Fibroblast of skin of left biceps (primary cell): ENCODE data around the gene COPE.
"Not testable (repeated sequence)": the region's sequence is repeated elsewhere in the genome, so short reads cannot be mapped to it uniquely, and the experiment has no call there.

Experiments
- DNase-seq, 2 experiments: peaks; one replicate each; pipeline ENCODE4 v3.0.0-alpha.2; 2013; ENCODE audit warnings: low read depth in 2 of 2

Gene COPE

DNA sequence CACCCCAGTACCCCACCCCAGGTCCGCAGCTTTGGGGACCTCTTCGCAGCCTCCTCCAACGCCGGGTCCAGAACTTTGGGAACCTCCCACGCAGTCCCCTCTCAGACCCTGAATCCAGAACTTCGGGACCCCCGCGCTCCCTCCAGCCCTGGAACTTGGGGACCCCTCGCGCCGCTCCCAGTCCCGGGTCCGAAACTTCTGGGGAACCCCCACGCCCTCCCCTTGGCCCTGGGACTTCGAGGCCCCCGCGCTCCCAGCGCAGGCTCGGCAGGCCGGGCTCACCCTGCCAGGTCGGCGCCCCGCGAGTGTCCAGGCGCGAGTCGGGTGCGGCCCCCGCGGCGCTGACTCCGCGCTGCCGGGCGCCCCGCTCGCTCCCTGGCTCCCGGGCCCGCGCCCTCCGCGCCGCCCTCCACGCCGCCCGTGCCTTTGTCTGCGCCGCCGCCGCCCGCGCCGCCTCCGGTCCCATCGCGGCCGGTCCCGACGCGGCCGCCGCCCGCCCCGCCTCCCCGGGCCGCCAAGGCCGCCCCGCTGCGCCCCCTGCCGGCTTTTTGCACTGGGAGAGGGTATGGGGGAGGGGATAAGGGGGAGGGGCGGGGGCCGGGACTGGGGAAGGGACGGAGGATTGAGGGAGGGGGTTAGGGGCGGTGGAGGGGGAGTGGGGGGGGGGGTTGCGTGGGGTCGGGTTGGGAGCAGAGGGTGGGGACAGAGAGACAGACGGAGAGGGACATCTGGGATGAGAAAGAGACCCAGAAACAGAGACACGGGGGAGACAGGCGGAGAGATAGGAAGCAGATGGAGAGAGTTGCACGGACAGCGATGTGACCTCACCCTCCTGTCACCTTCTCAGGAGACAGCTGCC, 21.8 kb upstream of the COPE start, which contains the start of gene HOMER3:
Gene HOMER3, minus strand, starts transcription at position 449 of the 859 bp plus-strand sequence. CDS start 2,235 bp downstream, outside the sequence.
- peak; percentile 20 to 26 for DNase-seq

DNA sequence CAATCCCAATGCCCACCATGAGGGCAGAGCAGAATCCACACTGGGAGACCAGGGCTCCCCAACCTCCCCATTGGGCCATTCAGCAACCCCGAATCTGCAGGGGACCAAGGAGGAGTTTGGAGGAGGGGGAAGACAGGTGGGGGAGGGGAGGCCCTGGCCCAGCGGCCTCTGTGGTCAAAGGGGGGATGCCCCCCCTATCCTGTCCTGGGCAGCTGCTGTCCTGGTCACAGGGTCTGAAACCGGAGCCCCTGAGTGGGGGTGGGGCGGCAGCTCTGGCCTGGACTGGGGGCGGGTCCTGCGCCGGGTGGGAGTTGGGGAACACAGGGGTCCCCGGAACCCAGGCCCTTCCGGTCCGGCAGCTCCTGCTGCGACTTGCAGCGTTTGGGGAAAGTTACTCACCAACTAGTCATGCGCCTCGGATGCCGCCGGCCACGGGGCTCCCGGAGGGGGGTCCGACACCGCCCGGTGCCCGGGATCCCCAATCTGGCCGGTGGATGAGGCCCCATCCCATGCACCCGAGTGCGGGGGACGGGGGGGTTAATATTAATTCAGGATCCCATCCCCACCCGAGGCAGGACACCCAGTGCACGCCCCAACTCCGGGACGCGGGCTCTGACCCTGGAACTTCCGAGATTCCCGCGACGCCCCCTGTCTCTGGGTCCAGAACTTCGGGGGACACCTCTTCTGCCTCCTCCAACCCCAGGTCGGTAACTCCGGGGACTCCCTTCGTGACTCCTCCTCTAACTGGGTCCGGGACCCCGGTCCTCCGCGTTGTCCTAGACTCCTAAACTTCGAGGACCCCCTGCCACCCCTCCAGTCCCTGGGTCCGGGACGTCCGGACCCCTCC, 21.0 kb upstream of the COPE start:
- DNase-seq: no peak

DNA sequence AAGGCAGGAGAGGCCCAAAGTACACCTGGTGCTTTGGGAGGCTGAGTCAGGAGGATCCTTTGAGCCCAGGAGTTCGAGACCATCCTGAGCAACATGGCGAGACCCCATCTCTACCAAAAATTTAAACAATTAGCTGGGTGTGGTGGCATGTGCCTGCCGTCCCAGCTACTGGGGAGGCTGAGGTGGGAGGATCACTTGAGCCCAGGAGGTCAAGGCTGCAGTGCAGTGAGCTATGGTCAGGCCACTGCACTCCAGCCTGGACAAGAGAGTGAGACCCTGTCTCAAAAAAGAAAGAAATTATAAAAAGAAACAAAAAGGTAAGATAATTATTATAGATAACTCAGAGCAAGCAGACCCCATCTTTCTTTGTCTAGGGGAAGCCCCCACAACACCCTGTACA, 20.0 kb upstream of the COPE start:
- DNase-seq: no peak

DNA sequence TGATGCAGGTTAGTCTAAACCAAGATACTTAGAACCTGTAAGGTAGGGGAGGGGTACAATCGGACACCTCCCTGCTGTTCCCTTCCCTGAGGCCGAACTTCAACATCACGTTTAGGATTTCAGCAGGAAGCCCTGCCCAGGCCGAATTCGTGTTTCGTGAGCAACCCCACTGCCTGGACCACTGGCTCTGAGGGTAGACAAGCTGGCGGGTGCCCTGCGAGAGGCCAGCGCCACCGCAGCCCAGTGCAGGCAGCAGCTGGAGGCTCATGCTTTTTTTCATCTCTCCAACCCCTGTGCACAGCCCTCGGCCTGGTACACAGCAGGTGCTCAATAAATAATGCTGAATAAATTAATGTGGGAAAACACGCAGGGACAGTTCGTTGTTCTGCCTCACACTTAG, 14.1 kb upstream of the COPE start:
- no peak for DNase-seq

DNA sequence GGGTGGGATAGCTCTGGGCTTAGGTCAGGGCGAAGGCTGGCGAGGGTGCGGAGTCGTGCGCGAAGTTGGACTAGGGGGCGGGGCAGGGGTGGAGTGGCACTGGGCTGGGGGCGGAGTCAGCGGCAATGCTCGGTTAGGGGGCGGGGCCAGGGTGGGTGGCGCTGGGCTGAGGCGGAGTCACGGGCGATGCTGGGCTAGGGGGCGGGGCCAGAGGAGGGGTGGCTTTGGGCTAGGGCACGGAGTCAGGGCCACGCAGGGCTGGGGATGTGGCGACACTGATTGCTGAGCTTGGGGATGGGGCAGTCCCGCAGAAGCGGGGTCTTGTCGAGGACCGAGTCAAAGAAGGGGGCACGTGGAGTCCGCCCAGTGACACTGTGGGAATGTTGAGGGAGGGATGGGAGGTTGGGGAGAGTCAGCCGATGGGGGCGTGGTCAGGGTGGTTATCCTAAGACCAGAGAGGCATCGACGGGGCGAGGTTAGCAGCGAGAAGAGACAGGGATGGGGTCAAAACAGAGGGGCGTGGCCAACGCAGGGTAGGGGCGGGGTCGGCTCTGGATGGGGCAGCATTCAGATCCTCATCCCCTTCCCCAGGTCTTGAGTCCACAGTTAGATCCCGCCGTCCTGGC, 13.1 kb upstream of the COPE start:
- DNase-seq: no peak

DNA sequence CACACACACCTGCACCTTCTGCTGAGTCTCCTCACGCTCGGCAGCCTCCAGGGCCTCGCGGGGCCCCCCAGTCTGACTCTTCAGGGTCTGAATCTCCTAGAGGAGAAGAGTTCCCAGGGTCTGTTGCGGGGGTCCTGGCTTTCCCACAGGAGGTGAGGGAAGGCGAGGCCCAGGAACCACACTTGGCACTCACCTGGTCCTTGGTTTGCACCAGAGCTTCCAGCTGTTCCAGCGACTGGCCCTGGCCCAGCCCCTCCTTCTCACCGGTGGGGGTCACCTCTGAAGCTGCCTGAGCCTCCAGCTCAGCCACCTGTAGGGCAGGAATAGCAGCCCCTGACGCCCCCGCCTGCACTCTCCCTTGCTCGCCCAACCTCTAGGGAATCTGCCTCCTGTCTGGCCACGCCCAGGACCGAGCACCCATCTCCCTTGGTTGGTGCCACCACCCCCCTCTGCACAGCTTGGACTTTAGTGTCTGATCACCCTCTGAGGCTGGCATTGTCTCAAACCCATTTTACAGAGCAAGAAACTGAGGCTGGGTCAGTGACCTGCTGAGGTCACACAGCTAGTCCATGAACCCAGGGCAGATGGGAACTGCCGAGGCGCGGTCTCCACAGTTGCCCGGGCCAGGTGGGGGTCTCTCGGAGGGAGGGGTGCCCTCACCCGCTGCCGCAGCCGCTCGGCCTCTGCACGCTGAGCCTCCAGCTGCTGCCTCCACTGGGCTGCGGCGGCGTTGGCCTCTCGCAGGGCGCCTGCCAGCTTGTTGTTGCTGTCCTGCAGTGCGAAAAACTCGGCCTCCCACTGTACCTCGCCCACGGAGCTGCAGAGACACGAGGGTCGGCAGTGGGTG, 12.4 kb upstream of the COPE start:
- no peak for DNase-seq

DNA sequence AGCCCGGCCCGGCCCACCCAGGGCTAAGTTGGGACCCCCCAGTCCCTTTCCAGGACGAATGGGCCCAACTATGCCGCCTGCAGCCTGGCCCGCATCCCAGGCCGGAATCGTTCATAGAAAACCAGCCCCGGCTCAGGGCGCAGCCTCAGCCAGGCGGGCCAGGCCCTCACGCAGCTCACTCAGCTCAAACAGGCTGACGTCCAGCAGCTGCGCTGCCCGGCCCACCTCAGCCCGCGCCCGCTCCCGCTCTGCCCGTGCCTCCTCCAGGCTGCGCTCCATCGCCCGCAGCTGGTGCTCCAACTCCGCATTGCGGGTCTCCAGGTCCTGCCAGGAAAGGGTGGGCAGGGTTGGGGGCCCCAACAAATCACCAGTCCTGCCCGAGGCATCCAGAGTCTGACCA, 10.1 kb upstream of the COPE start:
- no peak for DNase-seq

DNA sequence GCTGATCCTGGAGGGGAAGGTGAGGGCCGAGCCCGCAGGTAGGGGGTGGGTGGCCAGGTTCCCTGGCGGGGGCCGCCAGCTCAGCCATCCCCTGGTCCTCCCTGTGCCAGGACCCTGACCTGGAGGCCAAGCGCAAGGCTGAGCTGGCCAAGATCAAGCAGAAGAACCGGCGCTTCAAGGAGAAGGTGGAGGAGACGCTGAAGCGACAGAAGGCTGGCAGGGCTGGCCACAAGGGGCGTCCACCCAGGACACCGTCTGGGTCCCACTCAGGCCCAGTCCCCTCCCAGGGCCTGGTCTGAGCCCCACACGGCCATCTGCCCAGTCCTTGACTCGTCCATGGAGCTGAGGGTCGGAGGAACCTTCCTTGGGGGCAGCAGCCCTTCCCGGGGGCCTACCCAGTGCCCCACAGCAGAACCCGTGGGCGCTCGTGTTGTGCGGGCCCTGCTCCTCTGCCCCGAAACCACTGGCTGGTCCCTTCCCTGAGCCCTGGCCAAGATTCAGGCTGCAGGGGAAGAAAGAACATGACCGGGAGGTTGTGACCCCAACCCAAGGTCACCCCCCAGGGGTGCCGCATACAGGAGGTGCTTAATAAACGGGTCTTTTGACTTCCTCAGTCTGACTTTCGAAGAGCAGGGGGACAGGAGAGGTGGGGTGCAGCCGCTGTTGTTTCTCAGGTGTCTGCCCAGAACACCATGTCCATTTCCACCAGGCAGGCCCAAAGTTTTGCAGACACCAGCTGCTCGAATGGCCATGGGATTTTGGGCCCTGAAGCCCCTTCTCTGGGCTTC, 9.0 kb upstream of the COPE start:
- no peak for DNase-seq

DNA sequence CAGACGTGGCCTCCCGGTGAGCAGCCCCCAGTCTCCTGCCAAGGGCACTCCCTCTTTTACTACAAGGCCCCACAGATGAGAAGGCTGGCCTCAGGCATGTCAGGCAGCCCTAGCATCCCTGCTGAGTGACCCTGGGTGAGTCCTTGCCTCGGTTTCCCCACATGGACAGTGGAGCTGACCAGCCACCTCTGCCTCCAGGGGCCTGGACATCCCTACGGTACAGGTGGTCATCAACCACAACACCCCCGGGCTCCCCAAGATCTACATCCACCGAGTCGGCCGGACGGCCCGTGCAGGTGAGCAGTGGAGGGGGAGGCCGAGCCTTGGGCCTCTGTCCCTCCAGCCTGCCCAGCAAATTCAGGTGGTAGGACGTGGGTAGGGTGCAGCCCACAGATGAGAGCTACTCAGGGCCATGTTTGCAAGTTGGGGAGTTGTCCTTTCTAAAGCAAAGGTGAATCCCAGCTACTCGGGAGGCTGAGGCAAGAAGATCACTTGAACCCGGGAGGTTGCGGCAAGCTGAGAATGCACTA, 5.6 kb upstream of the COPE start:
- no peak for DNase-seq

DNA sequence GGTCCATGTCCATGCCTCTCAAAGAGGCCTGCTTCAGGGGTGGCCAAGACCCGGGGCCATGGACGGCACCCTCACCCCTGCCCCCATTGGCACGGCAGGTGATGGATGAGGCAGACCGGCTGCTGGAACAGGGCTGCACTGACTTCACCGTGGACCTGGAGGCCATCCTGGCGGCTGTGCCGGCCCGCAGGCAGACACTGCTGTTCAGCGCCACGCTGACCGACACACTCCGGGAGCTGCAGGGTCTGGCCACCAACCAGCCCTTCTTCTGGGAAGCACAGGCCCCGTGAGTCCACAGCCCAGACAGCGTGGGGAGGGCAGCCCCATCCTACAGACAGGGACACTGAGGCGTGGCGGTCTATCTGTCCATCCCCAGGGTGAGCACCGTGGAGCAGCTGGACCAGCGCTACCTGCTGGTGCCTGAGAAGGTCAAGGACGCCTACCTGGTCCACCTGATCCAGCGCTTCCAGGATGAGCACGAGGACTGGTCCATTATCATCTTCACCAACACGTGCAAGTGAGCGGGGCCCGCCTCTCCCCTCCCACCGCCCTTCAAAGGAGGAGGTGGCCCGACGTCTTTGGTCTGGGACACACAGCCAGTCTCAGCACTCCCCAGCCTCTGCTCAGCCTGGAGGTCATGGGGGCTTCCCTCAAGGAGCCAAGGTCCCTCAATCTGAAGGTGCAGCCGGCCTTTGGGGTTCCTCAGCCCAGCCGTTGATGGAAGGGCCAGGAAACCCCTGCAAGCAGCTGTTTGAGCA, 3.2 kb upstream of the COPE start:
- no peak for DNase-seq

DNA sequence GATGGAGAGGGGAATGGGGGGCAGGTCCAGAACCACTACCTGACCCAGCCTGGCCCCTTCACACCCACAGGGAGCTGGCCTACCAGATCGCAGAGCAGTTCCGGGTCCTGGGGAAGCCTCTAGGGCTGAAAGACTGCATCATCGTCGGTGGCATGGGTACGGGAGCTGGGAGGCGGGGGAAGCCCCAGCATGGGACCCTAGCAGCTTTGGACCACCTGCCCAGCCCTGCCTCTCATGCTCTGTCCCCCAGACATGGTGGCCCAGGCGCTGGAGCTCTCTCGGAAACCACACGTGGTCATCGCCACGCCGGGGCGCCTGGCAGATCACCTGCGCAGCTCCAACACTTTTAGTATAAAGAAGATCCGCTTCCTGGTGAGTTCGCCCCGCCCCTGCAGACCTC, 2.4 kb upstream of the COPE start:
- DNase-seq: no peak

DNA sequence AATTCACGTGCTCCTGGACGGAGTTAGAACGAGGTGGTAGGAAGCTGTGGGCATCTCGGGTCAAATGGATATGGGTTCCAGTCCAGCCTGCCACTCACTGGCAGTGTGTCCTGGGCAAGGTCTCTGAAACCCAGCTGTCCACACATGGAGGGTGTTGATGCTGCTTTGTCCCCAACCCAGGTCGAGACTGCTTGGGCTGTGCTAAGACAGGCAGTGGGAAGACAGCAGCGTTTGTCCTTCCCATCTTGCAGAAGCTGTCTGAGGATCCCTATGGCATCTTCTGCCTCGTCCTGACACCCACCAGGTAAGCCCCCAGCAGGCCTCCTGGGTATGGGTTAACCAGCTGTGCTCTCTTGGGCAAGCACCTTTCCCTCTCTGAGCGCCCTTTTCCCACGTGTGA, 1.2 kb upstream of the COPE start:
- no peak for DNase-seq

DNA sequence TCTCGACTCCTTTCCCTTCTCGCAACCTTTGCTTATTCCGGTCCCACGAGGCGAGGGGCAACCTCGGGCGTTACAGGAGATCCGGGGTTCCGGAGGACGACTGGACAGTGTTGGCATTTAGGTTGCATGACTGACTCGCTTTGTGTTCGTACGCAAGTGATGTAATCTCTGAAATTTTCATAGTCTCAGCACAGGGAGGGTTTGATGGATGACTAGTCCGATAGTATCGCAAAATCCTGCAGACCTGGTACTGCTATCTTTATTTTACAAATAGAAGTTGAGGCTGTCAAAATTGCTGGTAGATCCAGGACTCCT, 670 bp upstream of the COPE start:
- no peak for DNase-seq

DNA sequence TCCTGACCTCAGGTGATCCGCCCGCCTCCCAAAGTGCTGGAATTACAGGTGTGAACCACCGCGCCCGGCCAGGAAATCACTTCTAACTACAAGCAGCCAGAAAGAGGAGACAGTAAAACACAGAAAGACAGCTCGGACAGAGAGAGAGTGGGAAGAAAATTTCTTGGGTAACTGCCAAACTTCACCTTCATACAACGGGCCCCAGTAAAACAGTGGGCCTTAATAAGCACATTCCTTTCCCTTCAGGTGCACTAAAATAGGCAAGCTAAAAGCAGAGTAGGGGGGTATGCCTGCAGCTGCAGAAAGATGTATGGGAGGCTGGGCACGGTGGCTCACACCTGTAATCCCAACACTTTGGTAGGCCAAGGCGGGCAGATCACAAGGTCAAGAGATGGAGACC, 1.6 kb downstream of the COPE start:
- DNase-seq: not testable (repeated sequence)

DNA sequence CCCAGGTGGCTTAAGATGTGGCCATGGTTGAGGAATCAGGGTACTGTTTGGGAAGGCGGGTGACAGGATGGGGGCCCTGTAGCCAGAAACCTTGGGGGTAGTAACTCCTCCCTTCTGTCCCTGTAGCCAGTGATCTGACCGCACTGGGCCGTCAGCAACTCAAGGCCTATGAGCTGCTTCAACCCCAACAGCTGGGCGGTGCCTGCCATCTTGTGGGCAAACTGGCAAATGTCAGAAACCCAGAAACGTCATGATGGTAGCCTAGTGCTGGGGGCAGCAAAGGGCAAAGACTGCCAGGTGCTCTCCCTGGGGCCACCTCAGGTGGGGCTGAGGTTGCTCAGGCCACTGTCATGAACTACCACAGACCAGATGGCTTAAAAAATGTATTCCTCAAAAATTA, 3.5 kb downstream of the COPE start:
- DNase-seq: no peak

DNA sequence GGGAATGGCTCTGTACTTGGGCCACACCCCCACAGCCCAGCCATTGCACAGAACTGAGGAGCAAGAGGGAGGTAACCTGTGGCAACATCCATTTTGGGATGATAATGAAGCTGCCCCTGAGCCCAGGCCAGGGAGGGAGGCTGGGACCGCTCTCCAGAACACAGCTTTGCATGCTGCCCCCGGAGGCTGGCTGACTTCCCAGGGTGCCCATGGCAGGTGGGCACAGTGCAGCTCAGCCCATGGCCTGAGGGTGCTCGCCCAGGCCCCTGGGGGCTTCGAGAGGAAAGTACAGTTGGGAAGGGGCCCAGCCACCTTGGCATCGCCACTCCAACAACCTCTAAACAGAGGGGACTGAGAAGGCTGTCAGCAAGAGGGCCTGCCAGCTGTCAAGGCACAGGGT, 5.7 kb downstream of the COPE start:
- DNase-seq: no peak

DNA sequence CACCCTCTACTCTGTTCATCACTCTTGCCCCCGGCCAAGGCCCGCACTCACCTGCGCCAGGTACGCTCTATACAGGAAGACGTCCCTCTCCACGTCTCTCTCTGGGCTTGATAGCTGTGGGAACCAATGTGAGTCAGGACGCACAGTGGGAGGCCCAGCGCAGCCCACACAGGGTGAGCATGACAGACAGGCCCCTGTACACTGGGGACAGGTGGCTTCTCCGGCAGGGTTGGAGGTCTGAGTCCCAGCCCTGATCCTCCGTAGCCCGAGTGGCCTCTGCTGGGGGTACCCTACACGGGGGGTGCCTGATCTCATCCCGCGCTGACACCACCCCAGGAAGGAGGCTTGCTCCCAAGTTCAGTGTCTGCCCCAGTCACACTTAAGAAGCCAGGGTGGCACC, 6.3 kb downstream of the COPE start:
- no peak for DNase-seq

DNA sequence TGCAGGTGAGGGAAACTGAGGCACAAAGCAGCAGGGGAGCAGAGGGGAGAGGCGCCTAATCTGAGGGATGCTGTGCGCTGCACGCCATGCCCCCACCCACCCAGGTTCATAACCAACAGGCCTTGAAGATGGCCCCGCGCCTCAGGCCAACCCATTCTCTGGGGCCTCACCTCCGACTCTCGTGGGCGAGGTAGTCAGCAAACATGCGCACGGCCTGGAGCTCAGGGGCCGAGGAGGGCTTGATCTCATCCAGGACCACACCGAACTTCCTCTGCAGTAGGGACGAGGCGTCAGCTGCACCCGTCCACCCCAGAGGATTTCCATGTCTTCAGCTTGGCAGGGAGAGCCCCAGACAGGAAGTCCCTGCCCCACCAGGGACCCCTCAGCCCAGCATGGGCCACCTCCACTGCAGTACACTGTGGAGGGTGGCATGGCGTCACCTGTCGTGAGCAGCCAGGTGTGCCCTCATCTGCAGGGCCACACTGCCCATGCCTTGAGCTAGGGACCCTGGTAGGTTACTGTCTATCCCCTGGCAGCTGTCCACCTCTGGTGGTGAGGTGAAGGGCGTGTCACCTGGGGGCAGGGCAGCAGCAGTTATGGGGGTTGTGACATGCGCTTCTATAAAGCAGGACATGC, 8.3 kb downstream of the COPE start:
- no peak for DNase-seq

DNA sequence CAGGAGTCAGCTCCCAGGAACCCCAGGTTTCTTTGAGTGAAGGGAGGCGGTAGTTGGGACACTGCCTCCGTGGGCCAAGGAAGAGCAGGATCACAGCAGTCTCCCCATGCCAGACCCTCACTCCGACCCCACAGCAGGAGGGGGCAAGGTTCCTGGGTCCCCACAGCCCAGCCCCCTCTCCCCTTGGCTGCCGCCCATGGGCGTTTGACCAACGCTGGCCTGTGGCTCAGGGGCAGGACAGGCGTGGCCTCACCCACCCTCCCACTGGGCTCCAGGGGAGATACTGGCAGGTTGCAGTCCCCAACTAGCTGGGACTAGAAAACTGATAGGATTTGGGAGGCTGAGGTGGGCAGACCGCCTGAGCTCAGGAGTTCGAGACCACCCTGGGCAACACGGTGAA, 9.2 kb downstream of the COPE start:
- DNase-seq: no peak
